WTC11 (cell line): Measurements from ENCODE around the gene FHIT.

Source experiments
- ELF4 ChIP-seq: sonication (generic); formaldehyde crosslinking; IDR thresholded peaks from 2 replicates; pipeline ENCODE4 v1.8.1; 2022; ENCODE audit warnings: low read depth, mild to moderate bottlenecking, moderate library complexity, missing genetic modification reagents
- GABPB1 ChIP-seq: sonication (generic); formaldehyde crosslinking; IDR thresholded peaks from 2 replicates; pipeline ENCODE4 v1.8.1; 2023; ENCODE audit warnings: mild to moderate bottlenecking, missing genetic modification reagents
- SOX15 ChIP-seq: fragments of 250-450 bp; sonication (Bioruptor Pico); IDR thresholded peaks from 2 replicates; pipeline ENCODE4 v1.9.0; 2021; ENCODE audit warnings: mild to moderate bottlenecking
- SP1 ChIP-seq: sonication (generic); formaldehyde crosslinking; conservative IDR thresholded peaks from 2 replicates; pipeline ENCODE4 v1.8.1; 2022; ENCODE audit warnings: missing genetic modification reagents
- TEAD4 ChIP-seq: sonication (generic); formaldehyde crosslinking; IDR thresholded peaks from 2 replicates; pipeline ENCODE4 v1.8.0; 2022; ENCODE audit warnings: mild to moderate bottlenecking, missing genetic modification reagents
- ZNF263 ChIP-seq: sonication (generic); formaldehyde crosslinking; IDR thresholded peaks from 2 replicates; pipeline ENCODE4 v1.8.1; 2022; ENCODE audit warnings: low read depth, mild to moderate bottlenecking, moderate library complexity, missing genetic modification reagents
- TF ChIP-seq, protein P1 (sequence below): fragments of 200-600 bp; IDR thresholded peaks from 2 replicates; pipeline ENCODE4 v1.8.0; 2022; ENCODE audit warnings: antibody characterized with exemption
- TF ChIP-seq, protein P2 (sequence below): sonication (generic); formaldehyde crosslinking; IDR thresholded peaks from 2 replicates; pipeline ENCODE4 v1.8.0; 2022; ENCODE audit warnings: missing genetic modification reagents

DNA sequence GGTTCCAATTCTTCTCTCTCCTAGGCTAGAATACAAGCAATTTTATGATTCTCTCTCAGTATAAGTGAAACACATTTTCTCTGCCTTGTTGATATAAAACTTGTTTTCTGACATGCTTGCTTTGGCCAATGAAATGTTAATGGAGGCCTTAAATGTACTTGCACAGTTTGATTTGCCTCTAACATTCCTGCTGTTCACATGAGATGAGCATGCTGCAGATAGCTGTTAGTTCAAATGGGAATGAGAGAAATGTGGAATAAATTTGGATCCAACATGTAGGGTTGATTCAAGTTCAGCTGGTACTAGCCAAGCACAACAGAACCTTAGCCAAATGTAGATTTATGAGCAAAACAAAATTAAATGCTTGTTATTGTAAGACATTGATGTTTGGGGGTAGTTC, 32.6 kb upstream of the FHIT start:
- no peak for TF ChIP-seq TEAD4 (CRISPR knock-in tag)
- TF ChIP-seq SOX15, result no peak
- TF ChIP-seq, protein P1, sequence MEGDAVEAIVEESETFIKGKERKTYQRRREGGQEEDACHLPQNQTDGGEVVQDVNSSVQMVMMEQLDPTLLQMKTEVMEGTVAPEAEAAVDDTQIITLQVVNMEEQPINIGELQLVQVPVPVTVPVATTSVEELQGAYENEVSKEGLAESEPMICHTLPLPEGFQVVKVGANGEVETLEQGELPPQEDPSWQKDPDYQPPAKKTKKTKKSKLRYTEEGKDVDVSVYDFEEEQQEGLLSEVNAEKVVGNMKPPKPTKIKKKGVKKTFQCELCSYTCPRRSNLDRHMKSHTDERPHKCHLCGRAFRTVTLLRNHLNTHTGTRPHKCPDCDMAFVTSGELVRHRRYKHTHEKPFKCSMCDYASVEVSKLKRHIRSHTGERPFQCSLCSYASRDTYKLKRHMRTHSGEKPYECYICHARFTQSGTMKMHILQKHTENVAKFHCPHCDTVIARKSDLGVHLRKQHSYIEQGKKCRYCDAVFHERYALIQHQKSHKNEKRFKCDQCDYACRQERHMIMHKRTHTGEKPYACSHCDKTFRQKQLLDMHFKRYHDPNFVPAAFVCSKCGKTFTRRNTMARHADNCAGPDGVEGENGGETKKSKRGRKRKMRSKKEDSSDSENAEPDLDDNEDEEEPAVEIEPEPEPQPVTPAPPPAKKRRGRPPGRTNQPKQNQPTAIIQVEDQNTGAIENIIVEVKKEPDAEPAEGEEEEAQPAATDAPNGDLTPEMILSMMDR, result no peak
- no peak for TF ChIP-seq GABPB1 (CRISPR knock-in tag)
- no peak for TF ChIP-seq SP1 (CRISPR knock-in tag)
- TF ChIP-seq, protein P2, sequence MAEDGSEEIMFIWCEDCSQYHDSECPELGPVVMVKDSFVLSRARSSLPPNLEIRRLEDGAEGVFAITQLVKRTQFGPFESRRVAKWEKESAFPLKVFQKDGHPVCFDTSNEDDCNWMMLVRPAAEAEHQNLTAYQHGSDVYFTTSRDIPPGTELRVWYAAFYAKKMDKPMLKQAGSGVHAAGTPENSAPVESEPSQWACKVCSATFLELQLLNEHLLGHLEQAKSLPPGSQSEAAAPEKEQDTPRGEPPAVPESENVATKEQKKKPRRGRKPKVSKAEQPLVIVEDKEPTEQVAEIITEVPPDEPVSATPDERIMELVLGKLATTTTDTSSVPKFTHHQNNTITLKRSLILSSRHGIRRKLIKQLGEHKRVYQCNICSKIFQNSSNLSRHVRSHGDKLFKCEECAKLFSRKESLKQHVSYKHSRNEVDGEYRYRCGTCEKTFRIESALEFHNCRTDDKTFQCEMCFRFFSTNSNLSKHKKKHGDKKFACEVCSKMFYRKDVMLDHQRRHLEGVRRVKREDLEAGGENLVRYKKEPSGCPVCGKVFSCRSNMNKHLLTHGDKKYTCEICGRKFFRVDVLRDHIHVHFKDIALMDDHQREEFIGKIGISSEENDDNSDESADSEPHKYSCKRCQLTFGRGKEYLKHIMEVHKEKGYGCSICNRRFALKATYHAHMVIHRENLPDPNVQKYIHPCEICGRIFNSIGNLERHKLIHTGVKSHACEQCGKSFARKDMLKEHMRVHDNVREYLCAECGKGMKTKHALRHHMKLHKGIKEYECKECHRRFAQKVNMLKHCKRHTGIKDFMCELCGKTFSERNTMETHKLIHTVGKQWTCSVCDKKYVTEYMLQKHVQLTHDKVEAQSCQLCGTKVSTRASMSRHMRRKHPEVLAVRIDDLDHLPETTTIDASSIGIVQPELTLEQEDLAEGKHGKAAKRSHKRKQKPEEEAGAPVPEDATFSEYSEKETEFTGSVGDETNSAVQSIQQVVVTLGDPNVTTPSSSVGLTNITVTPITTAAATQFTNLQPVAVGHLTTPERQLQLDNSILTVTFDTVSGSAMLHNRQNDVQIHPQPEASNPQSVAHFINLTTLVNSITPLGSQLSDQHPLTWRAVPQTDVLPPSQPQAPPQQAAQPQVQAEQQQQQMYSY (CRISPR knock-in tag), result no peak
- TF ChIP-seq ELF4 (CRISPR knock-in tag), result no peak
- no peak for TF ChIP-seq ZNF263 (CRISPR knock-in tag)
